SU-DHL-6 (cell line): Measurements from ENCODE around the gene TATDN2.

Experiments
- EZH2phosphoT487 ChIP-seq: fragments of 200-600 bp; sonication (generic), shearing (Covaris generic); conservative IDR thresholded peaks from 2 replicates; pipeline ENCODE4 v1.6.1; 2018; ENCODE audit warnings: mild to moderate bottlenecking, antibody characterized with exemption, low read length, moderate library complexity, mixed read lengths
- TF ChIP-seq, protein P1 (sequence below): fragments of 200-600 bp; sonication (generic); IDR thresholded peaks from one replicate; pipeline ENCODE4 v1.5.1; 2017; ENCODE audit warnings: antibody characterized with exemption, mild to moderate bottlenecking, low read length, moderate library complexity; ENCODE audit not compliant: insufficient read depth, poor library complexity, severe bottlenecking

DNA sequence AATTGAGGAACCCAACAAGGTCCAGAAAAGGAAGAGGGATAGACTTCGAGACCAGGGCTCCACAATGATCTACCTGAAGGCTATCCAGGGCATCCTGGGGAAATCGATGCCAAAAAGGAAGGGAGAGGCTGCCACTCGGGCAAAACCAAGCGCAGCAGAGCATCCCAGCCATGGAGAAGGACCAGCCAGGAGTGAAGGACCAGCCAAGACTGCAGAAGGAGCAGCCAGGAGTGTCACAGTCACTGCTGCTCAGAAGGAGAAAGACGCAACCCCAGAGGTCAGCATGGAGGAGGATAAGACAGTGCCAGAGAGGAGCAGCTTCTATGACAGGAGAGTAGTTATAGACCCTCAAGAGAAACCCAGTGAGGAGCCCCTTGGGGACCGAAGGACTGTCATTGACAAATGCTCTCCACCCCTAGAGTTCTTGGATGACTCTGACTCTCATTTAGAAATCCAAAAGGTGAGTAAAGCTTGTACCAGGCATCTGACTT is 12.0 kb downstream of the TATDN2 start:
- TF ChIP-seq, protein P1, sequence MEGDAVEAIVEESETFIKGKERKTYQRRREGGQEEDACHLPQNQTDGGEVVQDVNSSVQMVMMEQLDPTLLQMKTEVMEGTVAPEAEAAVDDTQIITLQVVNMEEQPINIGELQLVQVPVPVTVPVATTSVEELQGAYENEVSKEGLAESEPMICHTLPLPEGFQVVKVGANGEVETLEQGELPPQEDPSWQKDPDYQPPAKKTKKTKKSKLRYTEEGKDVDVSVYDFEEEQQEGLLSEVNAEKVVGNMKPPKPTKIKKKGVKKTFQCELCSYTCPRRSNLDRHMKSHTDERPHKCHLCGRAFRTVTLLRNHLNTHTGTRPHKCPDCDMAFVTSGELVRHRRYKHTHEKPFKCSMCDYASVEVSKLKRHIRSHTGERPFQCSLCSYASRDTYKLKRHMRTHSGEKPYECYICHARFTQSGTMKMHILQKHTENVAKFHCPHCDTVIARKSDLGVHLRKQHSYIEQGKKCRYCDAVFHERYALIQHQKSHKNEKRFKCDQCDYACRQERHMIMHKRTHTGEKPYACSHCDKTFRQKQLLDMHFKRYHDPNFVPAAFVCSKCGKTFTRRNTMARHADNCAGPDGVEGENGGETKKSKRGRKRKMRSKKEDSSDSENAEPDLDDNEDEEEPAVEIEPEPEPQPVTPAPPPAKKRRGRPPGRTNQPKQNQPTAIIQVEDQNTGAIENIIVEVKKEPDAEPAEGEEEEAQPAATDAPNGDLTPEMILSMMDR: no peak
- TF ChIP-seq EZH2phosphoT487: no peak
